ENCODE data around the gene CHST14. TPM values are rescaled to one million over a fixed set of nuclear protein-coding genes. Genes with fewer than 3 reads are reported as not detected.

Gene CHST14
- total and polyA plus RNA-seq, 9 donors, result 16.0 to 48.4 (median 42.7) TPM

- Histone ChIP-seq H3K27ac (ENCODE audit: low read length) (no peak overlapping the region), H3K4me3 (ENCODE audit: low read length) (no peak overlapping the region), H3K9me3 (replicated peaks; ENCODE audit: control insufficient read depth, low read depth, low read length) (no peaks in the 10 kb centered on the region), H3K36me3 (ENCODE audit: control insufficient read depth, insufficient read depth, low read length) (no peaks in the 10 kb centered on the region), H3K4me1 (ENCODE audit: control insufficient read depth, insufficient read depth, low read length) (peaks cover 37% of the 10 kb centered on the region), H3K27me3 (ENCODE audit: control insufficient read depth, insufficient read depth, low read length) (peaks cover 67% of the 10 kb centered on the region)
- no peak for DNase-seq
- WGBS (ENCODE audit: insufficient coverage), result 47% methylated on average over 12 of the region's 20 CpGs
Measured at GRCh38 chr15:40435023-40435709, 35.6 kb upstream of the CHST14 start.

- Histone ChIP-seq H3K27ac (ENCODE audit: low read length) (no peak overlapping the region), H3K27me3 (ENCODE audit: control insufficient read depth, insufficient read depth, low read length) (peaks cover 66% of the 10 kb centered on the region), H3K9me3 (replicated peaks; ENCODE audit: control insufficient read depth, low read depth, low read length) (no peaks in the 10 kb centered on the region), H3K4me1 (ENCODE audit: control insufficient read depth, insufficient read depth, low read length) (peaks cover 40% of the 10 kb centered on the region), H3K36me3 (ENCODE audit: control insufficient read depth, insufficient read depth, low read length) (no peaks in the 10 kb centered on the region), H3K4me3 (ENCODE audit: low read length) (no peak overlapping the region)
- no peak for DNase-seq
- 7% methylated on average over 11 of the region's 15 CpGs for WGBS (ENCODE audit: insufficient coverage)
Measured at GRCh38 chr15:40435710-40436089, 35.1 kb upstream of the CHST14 start.

- peaks cover 40% of the 10 kb centered on the region for H3K4me1 ChIP-seq (ENCODE audit: control insufficient read depth, insufficient read depth, low read length)
- H3K27ac ChIP-seq (ENCODE audit: low read length), result no peak overlapping the region
- peaks cover 66% of the 10 kb centered on the region for H3K27me3 ChIP-seq (ENCODE audit: control insufficient read depth, insufficient read depth, low read length)
- H3K36me3 ChIP-seq (ENCODE audit: control insufficient read depth, insufficient read depth, low read length), result no peaks in the 10 kb centered on the region
- H3K4me3 ChIP-seq (ENCODE audit: low read length), result peak overlapping the region; percentile 37
- no peaks in the 10 kb centered on the region for H3K9me3 ChIP-seq (replicated peaks; ENCODE audit: control insufficient read depth, low read depth, low read length)
- 0% methylated on average over 5 of the region's 39 CpGs for WGBS (ENCODE audit: insufficient coverage)
- DNase-seq, result peak; percentile 40
Measured at GRCh38 chr15:40436116-40436891, 34.5 kb upstream of the CHST14 start.

- H3K4me3 ChIP-seq (ENCODE audit: low read length), result peak overlapping the region; percentile 37
Measured at GRCh38 chr15:40436892-40437751, 33.7 kb upstream of the CHST14 start.

GRCh38 chr15:40437752-40438687 is 32.8 kb upstream of the CHST14 start:
- 38% methylated on average over 13 of the region's 21 CpGs for WGBS (ENCODE audit: insufficient coverage)
- Histone ChIP-seq H3K27me3 (ENCODE audit: control insufficient read depth, insufficient read depth, low read length) (peaks cover 74% of the 10 kb centered on the region), H3K4me3 (ENCODE audit: low read length) (no peak overlapping the region), H3K27ac (ENCODE audit: low read length) (no peak overlapping the region), H3K9me3 (replicated peaks; ENCODE audit: control insufficient read depth, low read depth, low read length) (no peaks in the 10 kb centered on the region), H3K36me3 (ENCODE audit: control insufficient read depth, insufficient read depth, low read length) (no peaks in the 10 kb centered on the region), H3K4me1 (ENCODE audit: control insufficient read depth, insufficient read depth, low read length) (peaks cover 48% of the 10 kb centered on the region)
- DNase-seq, result no peak

More at GRCh38 chr15:40436892-40437751, 33.7 kb upstream of the CHST14 start:
- H3K27me3 ChIP-seq (ENCODE audit: control insufficient read depth, insufficient read depth, low read length), result peaks cover 69% of the 10 kb centered on the region
- peaks cover 40% of the 10 kb centered on the region for H3K4me1 ChIP-seq (ENCODE audit: control insufficient read depth, insufficient read depth, low read length)
- no peaks in the 10 kb centered on the region for H3K36me3 ChIP-seq (ENCODE audit: control insufficient read depth, insufficient read depth, low read length)
- 4% methylated on average over 10 of the region's 17 CpGs for WGBS (ENCODE audit: insufficient coverage)
- no peaks in the 10 kb centered on the region for H3K9me3 ChIP-seq (replicated peaks; ENCODE audit: control insufficient read depth, low read depth, low read length)
- no peak overlapping the region for H3K27ac ChIP-seq (ENCODE audit: low read length)
- DNase-seq, result no peak

- H3K9me3 ChIP-seq (replicated peaks; ENCODE audit: control insufficient read depth, low read depth, low read length), result no peaks in the 10 kb centered on the region
- no peak overlapping the region for H3K4me3 ChIP-seq (ENCODE audit: low read length)
- WGBS (ENCODE audit: insufficient coverage), result 54% methylated on average over 8 of the region's 12 CpGs
- H3K36me3 ChIP-seq (ENCODE audit: control insufficient read depth, insufficient read depth, low read length), result no peaks in the 10 kb centered on the region
- H3K27me3 ChIP-seq (ENCODE audit: control insufficient read depth, insufficient read depth, low read length), result peaks cover 78% of the 10 kb centered on the region
- peaks cover 49% of the 10 kb centered on the region for H3K4me1 ChIP-seq (ENCODE audit: control insufficient read depth, insufficient read depth, low read length)
- H3K27ac ChIP-seq (ENCODE audit: low read length), result no peak overlapping the region
- no peak for DNase-seq
Measured at GRCh38 chr15:40438712-40439111, 32.1 kb upstream of the CHST14 start.

GRCh38 chr15:40439461-40439959 is 31.3 kb upstream of the CHST14 start:
- Histone ChIP-seq H3K4me3 (ENCODE audit: low read length) (peak overlapping the region; percentile 53), H3K9me3 (replicated peaks; ENCODE audit: control insufficient read depth, low read depth, low read length) (no peaks in the 10 kb centered on the region), H3K36me3 (ENCODE audit: control insufficient read depth, insufficient read depth, low read length) (no peaks in the 10 kb centered on the region), H3K27ac (ENCODE audit: low read length) (no peak overlapping the region), H3K4me1 (ENCODE audit: control insufficient read depth, insufficient read depth, low read length) (peaks cover 49% of the 10 kb centered on the region), H3K27me3 (ENCODE audit: control insufficient read depth, insufficient read depth, low read length) (peaks cover 73% of the 10 kb centered on the region)
- peak; percentile 39 for DNase-seq
- WGBS (ENCODE audit: insufficient coverage), result 0% methylated on average over 5 of the region's 15 CpGs

GRCh38 chr15:40439960-40440742 is 30.6 kb upstream of the CHST14 start:
- DNase-seq, result peak; percentile 51
- Histone ChIP-seq H3K9me3 (replicated peaks; ENCODE audit: control insufficient read depth, low read depth, low read length) (no peaks in the 10 kb centered on the region), H3K36me3 (ENCODE audit: control insufficient read depth, insufficient read depth, low read length) (no peaks in the 10 kb centered on the region), H3K4me1 (ENCODE audit: control insufficient read depth, insufficient read depth, low read length) (peaks cover 49% of the 10 kb centered on the region), H3K27me3 (ENCODE audit: control insufficient read depth, insufficient read depth, low read length) (peaks cover 66% of the 10 kb centered on the region), H3K27ac (ENCODE audit: low read length) (no peak overlapping the region), H3K4me3 (ENCODE audit: low read length) (peak overlapping the region; percentile 53)
- 0% methylated on average over 19 of the region's 35 CpGs for WGBS (ENCODE audit: insufficient coverage)

All from muscle of leg (tissue), 11 donors.